G401 (cell line): Measurements from ENCODE around the gene PRKAG3. TPM values are rescaled to one million over a fixed set of nuclear protein-coding genes. Genes with fewer than 3 reads are reported as not detected.

Source experiments
- DNase-seq: peaks from one replicate; pipeline ENCODE4 v3.0.0-alpha.2; 2015; ENCODE audit warnings: low spot score
- in situ Hi-C: cut with HindIII; loops from 2 replicates; pipeline ENCODE4 v1.10.0; 2016; ENCODE audit warnings: low sequenced_read_pairs, mixed read lengths
- total RNA-seq: library from RNA; depleted of rRNA; stranded (reverse); fragments of >200 nt; shearing (Covaris generic); gene quantifications from 2 replicates; pipeline ENCODE4 v1.2.3, GENCODE V29; 2014; rRNA removed

Gene PRKAG3
- not detected in 2 replicates for total RNA-seq

GRCh38 chr2:218831378-218831990, at the start of gene PRKAG3:
TSS of gene PRKAG3 (minus strand) at chr2:218831803.
- in situ Hi-C loops, result no loop called here

GRCh38 chr2:218880859-218881594, 49.4 kb upstream of the PRKAG3 start:
- no peak for DNase-seq
- in situ Hi-C loops, result no loop called here

More at GRCh38 chr2:218831378-218831990, at the start of gene PRKAG3:
- DNase-seq, result no peak

GRCh38 chr2:218880102-218880858, 48.7 kb upstream of the PRKAG3 start, which contains the start of gene WNT10A:
TSS of gene WNT10A (plus strand) at chr2:218880852. CDS start at chr2:218880996, 144 bp downstream.
- in situ Hi-C loops, result no loop called here
- DNase-seq, result no peak

GRCh38 chr2:218879776-218880101, 48.1 kb upstream of the PRKAG3 start:
- in situ Hi-C loops, result no loop called here
- no peak for DNase-seq

GRCh38 chr2:218878926-218879761, 47.5 kb upstream of the PRKAG3 start:
- in situ Hi-C loops, result no loop called here

GRCh38 chr2:218878486-218878885, 46.9 kb upstream of the PRKAG3 start:
- no peak for DNase-seq
- in situ Hi-C loops, result no loop called here

More at GRCh38 chr2:218878926-218879761, 47.5 kb upstream of the PRKAG3 start:
- no peak for DNase-seq

- in situ Hi-C loops, result no loop called here
- DNase-seq, result no peak
Observed at GRCh38 chr2:218877891-218878290, 46.3 kb upstream of the PRKAG3 start.

GRCh38 chr2:218877331-218877730, 45.7 kb upstream of the PRKAG3 start:
- in situ Hi-C loops, result no loop called here
- DNase-seq, result no peak

GRCh38 chr2:218876562-218877219, 45.1 kb upstream of the PRKAG3 start:
- in situ Hi-C loops, result no loop called here
- DNase-seq, result peak; percentile 76

GRCh38 chr2:218875692-218876246, 44.2 kb upstream of the PRKAG3 start:
- in situ Hi-C loops, result no loop called here
- DNase-seq, result no peak

GRCh38 chr2:218873359-218874194, 42.0 kb upstream of the PRKAG3 start:
- no peak for DNase-seq

GRCh38 chr2:218872645-218873358, 41.2 kb upstream of the PRKAG3 start:
- no peak for DNase-seq
- in situ Hi-C loops, result loop anchor here (5.0 kb wide), 1 partner anchor 34 kb away; no protein-coding TSS in a partner anchor

More at GRCh38 chr2:218873359-218874194, 42.0 kb upstream of the PRKAG3 start:
- in situ Hi-C loops, result loop anchor here (5.0 kb wide), 1 partner anchor 34 kb away; no protein-coding TSS in a partner anchor

GRCh38 chr2:218871345-218872302, 40.0 kb upstream of the PRKAG3 start:
- no peak for DNase-seq

GRCh38 chr2:218870984-218871344, 39.4 kb upstream of the PRKAG3 start:
- in situ Hi-C loops, result loop anchor here (5.0 kb wide), 1 partner anchor 36 kb away; no protein-coding TSS in a partner anchor
- DNase-seq, result no peak

More at GRCh38 chr2:218871345-218872302, 40.0 kb upstream of the PRKAG3 start:
- in situ Hi-C loops, result loop anchor here (5.0 kb wide), 1 partner anchor 36 kb away; no protein-coding TSS in a partner anchor

- in situ Hi-C loops, result no loop called here
- no peak for DNase-seq
Observed at GRCh38 chr2:218869064-218869463, 37.5 kb upstream of the PRKAG3 start.

GRCh38 chr2:218867900-218868299, 36.3 kb upstream of the PRKAG3 start:
- in situ Hi-C loops, result no loop called here
- no peak for DNase-seq
